ENCODE measurements around the gene FDPS.
"Not testable (repeated sequence)": the region's sequence is repeated elsewhere in the genome, so short reads cannot be mapped to it uniquely, and the experiment has no call there.

FDPS gene

GRCh38 chr1:155285063-155285462 is 23.6 kb upstream of the FDPS start:
- no peak overlapping the region for H3K4me3 ChIP-seq (ENCODE audit: low read depth, low read length)

- H3K4me3 ChIP-seq (ENCODE audit: low read depth, low read length), result no peak overlapping the region
These were observed 23.0 kb upstream of the FDPS start for GRCh38 chr1:155285631-155286044.

- no peak overlapping the region for H3K4me3 ChIP-seq (ENCODE audit: low read depth, low read length)
These were observed 22.1 kb upstream of the FDPS start for GRCh38 chr1:155286544-155286943.

GRCh38 chr1:155287987-155288543 is 20.6 kb upstream of the FDPS start:
- H3K4me3 ChIP-seq (ENCODE audit: low read depth, low read length), result no peak overlapping the region

GRCh38 chr1:155291006-155291405 is 17.7 kb upstream of the FDPS start:
- not testable (repeated sequence) for H3K4me3 ChIP-seq (ENCODE audit: low read depth, low read length)

GRCh38 chr1:155293086-155293749 is 15.4 kb upstream of the FDPS start:
- no peak overlapping the region for H3K4me3 ChIP-seq (ENCODE audit: low read depth, low read length)

GRCh38 chr1:155294520-155295182 is 14.0 kb upstream of the FDPS start:
- H3K4me3 ChIP-seq (ENCODE audit: low read depth, low read length), result peak overlapping the region; percentile 68

- peak overlapping the region; percentile 68 for H3K4me3 ChIP-seq (ENCODE audit: low read depth, low read length)
These were observed 13.3 kb upstream of the FDPS start for GRCh38 chr1:155295183-155295941.

GRCh38 chr1:155295942-155296267 is 12.8 kb upstream of the FDPS start:
- peak overlapping the region; percentile 68 for H3K4me3 ChIP-seq (ENCODE audit: low read depth, low read length)

GRCh38 chr1:155296661-155297060 is 12.0 kb upstream of the FDPS start:
- H3K4me3 ChIP-seq (ENCODE audit: low read depth, low read length), result no peak overlapping the region

GRCh38 chr1:155297384-155297783 is 11.3 kb upstream of the FDPS start:
- H3K4me3 ChIP-seq (ENCODE audit: low read depth, low read length), result no peak overlapping the region

- no peak overlapping the region for H3K4me3 ChIP-seq (ENCODE audit: low read depth, low read length)
These were observed 8.6 kb upstream of the FDPS start for GRCh38 chr1:155300024-155300423.

GRCh38 chr1:155300553-155301329 is 7.9 kb upstream of the FDPS start:
- H3K4me3 ChIP-seq (ENCODE audit: low read depth, low read length), result no peak overlapping the region

GRCh38 chr1:155301342-155301841 is 7.3 kb upstream of the FDPS start, which contains the start of gene PKLR:
Gene PKLR, minus strand, starts transcription at chr1:155301438. Its CDS starts 43 bp downstream, at chr1:155301395.
- no peak within 1 kb of the TSS for H3K4me3 ChIP-seq (ENCODE audit: low read depth, low read length)

- no peak overlapping the region for H3K4me3 ChIP-seq (ENCODE audit: low read depth, low read length)
These were observed 4.1 kb upstream of the FDPS start for GRCh38 chr1:155304558-155305063.

GRCh38 chr1:155305881-155306391 is 2.7 kb upstream of the FDPS start:
- H3K4me3 ChIP-seq (ENCODE audit: low read depth, low read length), result no peak overlapping the region

GRCh38 chr1:155307247-155307740 is 1.4 kb upstream of the FDPS start:
- H3K4me3 ChIP-seq (ENCODE audit: low read depth, low read length), result no peak overlapping the region

- H3K4me3 ChIP-seq (ENCODE audit: low read depth, low read length), result peak overlapping the region; percentile 95
These were observed 856 bp downstream of the FDPS start for GRCh38 chr1:155309423-155310021.

- no peak overlapping the region for H3K4me3 ChIP-seq (ENCODE audit: low read depth, low read length)
These were observed 4.6 kb downstream of the FDPS start for GRCh38 chr1:155313261-155313660.

- no peak overlapping the region for H3K4me3 ChIP-seq (ENCODE audit: low read depth, low read length)
These were observed 8.3 kb downstream of the FDPS start for GRCh38 chr1:155316922-155317321.
